H9 (cell line): ENCODE results near the gene ROBO3. TPM values are rescaled to one million over a fixed set of nuclear protein-coding genes. Genes with fewer than 3 reads are reported as not detected.

Experiments
- DNase-seq: peaks from one replicate; pipeline ENCODE4 v3.0.0-alpha.2; 2017
- H2AFZ ChIP-seq: one replicate; pipeline ENCODE4 v1.6.1; 2013; ENCODE audit warnings: mild to moderate bottlenecking, low read length, control low read depth, moderate library complexity
- H2AK5ac ChIP-seq: 2 replicates; pipeline ENCODE4 v1.6.1; 2013; ENCODE audit warnings: low read length, control low read depth, mixed read lengths; ENCODE audit not compliant: insufficient read length
- H2BK120ac ChIP-seq: one replicate; pipeline ENCODE4 v1.6.1; 2013; ENCODE audit warnings: low read depth, mild to moderate bottlenecking, low read length, control low read depth, inconsistent platforms; ENCODE audit not compliant: poor library complexity, severe bottlenecking
- H2BK12ac ChIP-seq: 2 replicates; pipeline ENCODE4 v1.6.1; 2013; ENCODE audit warnings: low read length, control low read depth, mixed read lengths, low read depth; ENCODE audit not compliant: insufficient read length
- H2BK15ac ChIP-seq: 2 replicates; pipeline ENCODE4 v1.6.1; 2013; ENCODE audit warnings: low read depth, low read length, control low read depth
- H2BK20ac ChIP-seq: one replicate; pipeline ENCODE4 v1.6.1; 2013; ENCODE audit warnings: low read depth, mild to moderate bottlenecking, low read length, control low read depth, inconsistent platforms; ENCODE audit not compliant: poor library complexity, severe bottlenecking
- H2BK5ac ChIP-seq: 2 replicates; pipeline ENCODE4 v1.6.1; 2013; ENCODE audit warnings: low read length, control low read depth, mixed read lengths; ENCODE audit not compliant: insufficient read length
- H3K14ac ChIP-seq: 2 replicates; pipeline ENCODE4 v1.6.1; 2013; ENCODE audit warnings: low read length, control low read depth; ENCODE audit not compliant: insufficient read depth
- H3K18ac ChIP-seq: 2 replicates; pipeline ENCODE4 v1.6.1; 2013; ENCODE audit warnings: low read depth, mild to moderate bottlenecking, mixed read lengths, low read length, control low read depth; ENCODE audit not compliant: insufficient read length
- H3K23ac ChIP-seq: 2 replicates; pipeline ENCODE4 v1.6.1; 2013; ENCODE audit warnings: low read length, control low read depth, mixed read lengths, low read depth; ENCODE audit not compliant: insufficient read length
- H3K23me2 ChIP-seq: 2 replicates; pipeline ENCODE4 v1.6.1; 2013; ENCODE audit warnings: low read depth, mild to moderate bottlenecking, mixed read lengths, low read length, control low read depth; ENCODE audit not compliant: insufficient read length, poor library complexity, severe bottlenecking
- H3K27ac ChIP-seq: 2 replicates; pipeline ENCODE4 v1.5.1; 2013; ENCODE audit warnings: low read length, control low read depth, mixed read lengths, low read depth; ENCODE audit not compliant: insufficient read length
- H3K27me3 ChIP-seq: 2 replicates; pipeline ENCODE4 v1.6.1; 2013; ENCODE audit warnings: low read length, control low read depth, inconsistent platforms; ENCODE audit not compliant: insufficient read depth
- H3K4ac ChIP-seq: 2 replicates; pipeline ENCODE4 v1.6.1; 2013; ENCODE audit warnings: low read depth, mild to moderate bottlenecking, control low read depth, inconsistent platforms, low read length, moderate library complexity
- H3K4me1 ChIP-seq: 2 replicates; pipeline ENCODE4 v1.6.1; 2013; ENCODE audit warnings: low read length, control low read depth, inconsistent platforms; ENCODE audit not compliant: insufficient read depth
- H3K4me2 ChIP-seq: 2 replicates; pipeline ENCODE4 v1.6.1; 2013; ENCODE audit warnings: low read length, control low read depth, mixed read lengths; ENCODE audit not compliant: insufficient read length, insufficient read depth
- H3K56ac ChIP-seq: 2 replicates; pipeline ENCODE4 v1.6.1; 2013; ENCODE audit warnings: low read depth, mild to moderate bottlenecking, mixed read lengths, low read length, control low read depth; ENCODE audit not compliant: insufficient read length
- H3K79me1 ChIP-seq: 2 replicates; pipeline ENCODE4 v1.6.1; 2013; ENCODE audit warnings: low read depth, mild to moderate bottlenecking, moderate library complexity, low read length, control low read depth, inconsistent platforms; ENCODE audit not compliant: insufficient read depth, poor library complexity, severe bottlenecking
- H3K79me2 ChIP-seq: 2 replicates; pipeline ENCODE4 v1.6.1; 2013; ENCODE audit warnings: low read length, control low read depth, inconsistent platforms; ENCODE audit not compliant: insufficient read depth
- H3K9ac ChIP-seq: 2 replicates; pipeline ENCODE4 v1.6.1; 2013; ENCODE audit warnings: low read length, control low read depth, mixed read lengths; ENCODE audit not compliant: insufficient read length; ENCODE audit errors: extremely low read depth
- H3K9me3 ChIP-seq: one replicate; pipeline ENCODE4 v1.6.1; 2013; ENCODE audit warnings: low read depth, low read length, inconsistent platforms; ENCODE audit not compliant: control insufficient read depth
- H3T11ph ChIP-seq: one replicate; pipeline ENCODE4 v1.6.1; 2013; ENCODE audit warnings: mild to moderate bottlenecking, low read length, control low read depth, inconsistent platforms
- H4K20me1 ChIP-seq: one replicate; pipeline ENCODE4 v1.6.1; 2013; ENCODE audit not compliant: control insufficient read depth, insufficient read length, insufficient read depth
- H4K5ac ChIP-seq: 2 replicates; pipeline ENCODE4 v1.6.1; 2013; ENCODE audit warnings: low read depth, mild to moderate bottlenecking, mixed read lengths, low read length, control low read depth; ENCODE audit not compliant: insufficient read length
- H4K8ac ChIP-seq: replicated peaks from 2 replicates; pipeline ENCODE4 v1.6.1; 2013; ENCODE audit warnings: low read length, control low read depth, mixed read lengths, low read depth; ENCODE audit not compliant: insufficient read length
- H4K91ac ChIP-seq: 2 replicates; pipeline ENCODE4 v1.6.1; 2013; ENCODE audit warnings: low read depth, mild to moderate bottlenecking, moderate library complexity, mixed read lengths, low read length, control low read depth; ENCODE audit not compliant: insufficient read length
- H3K27ac Mint-ChIP-seq, 3 experiments: 2 replicates in 2 of 3; 3 replicates in 1 of 3; pipeline ENCODE4 v1.8.0; 2020 to 2021; ENCODE audit warnings: mixed read lengths in 3 of 3, mild to moderate bottlenecking in 1 of 3, moderate library complexity in 1 of 3
- H3K27me3 Mint-ChIP-seq: 2 replicates; pipeline ENCODE4 v1.8.0; 2021; ENCODE audit warnings: low read depth, mild to moderate bottlenecking, moderate library complexity, mixed read lengths
- H3K36me3 Mint-ChIP-seq, 3 experiments: 2 replicates in 2 of 3; 3 replicates in 1 of 3; pipeline ENCODE4 v1.8.0; 2020 to 2021; ENCODE audit warnings: low read depth in 3 of 3, mixed read lengths in 3 of 3; ENCODE audit not compliant: insufficient read depth in 1 of 3
- H3K4me1 Mint-ChIP-seq, 2 experiments: 2 replicates each; pipeline ENCODE4 v1.8.0; 2020; ENCODE audit warnings: mixed read lengths in 2 of 2
- H3K4me3 Mint-ChIP-seq, 2 experiments: 2 replicates in 1 of 2; 3 replicates in 1 of 2; pipeline ENCODE4 v1.8.0; 2020 to 2021; ENCODE audit warnings: mild to moderate bottlenecking in 2 of 2, mixed read lengths in 2 of 2, moderate library complexity in 1 of 2
- H3K9me3 Mint-ChIP-seq, 2 experiments: 2 replicates in 1 of 2; 3 replicates in 1 of 2; pipeline ENCODE4 v1.8.0; 2020; ENCODE audit warnings: mild to moderate bottlenecking in 2 of 2, mixed read lengths in 2 of 2, moderate library complexity in 1 of 2
- CTCF ChIP-seq: fragments of 200-600 bp; sonication (generic); conservative IDR thresholded peaks from 3 replicates; pipeline ENCODE4 v1.8.0; 2021; ENCODE audit warnings: antibody characterized with exemption, mild to moderate bottlenecking
- WGBS: extraction: QIAGEN DNeasy Blood & Tissue Kit; methylation state at CpG from one replicate; pipeline ENCODE4 v1.1.7; 2013; ENCODE audit warnings: missing lambda C conversion rate, low lambda C conversion rate, mixed read lengths; ENCODE audit not compliant: insufficient read length; ENCODE audit errors: extremely low coverage; 5-methylcytosine and 5-hydroxymethylcytosine counted together
- total RNA-seq: library from RNA; stranded (reverse); gene quantifications from 2 replicates; pipeline ENCODE4 v1.2.1, GENCODE V29; 2021

Gene ROBO3
- total RNA-seq, 1 experiment from 2014 or later, result 12.6 TPM

GRCh38 chr11:124823512-124824376 lies 41.5 kb upstream of the ROBO3 start:
- no peak for TF ChIP-seq CTCF
- Histone ChIP-seq H3K4ac (no peak overlapping the region), H2BK15ac (no peak overlapping the region), H3K79me2 (no peaks in the 10 kb centered on the region), H3K23me2 (no peaks in the 10 kb centered on the region), H2BK5ac (no peak overlapping the region), H4K8ac (no peak overlapping the region), H3K27ac (no peak overlapping the region), H4K5ac (no peak overlapping the region), H3K14ac (no peak overlapping the region), H2AK5ac (no peak overlapping the region), H3K56ac (no peak overlapping the region), H2BK120ac (no peak overlapping the region), H3K79me1 (no peaks in the 10 kb centered on the region), H3K4me2 (no peak overlapping the region), H3K4me1 (no peaks in the 10 kb centered on the region), H2BK20ac (no peak overlapping the region), H3K27me3 (no peaks in the 10 kb centered on the region), H2AFZ (no peak overlapping the region), H3K9me3 (no peaks in the 10 kb centered on the region), H3K23ac (no peak overlapping the region), H3K9ac (no peak overlapping the region), H3T11ph (no peak overlapping the region), H4K91ac (no peak overlapping the region), H4K20me1 (no peaks in the 10 kb centered on the region), H2BK12ac (no peak overlapping the region), H3K18ac (no peak overlapping the region)
- Mint-ChIP-seq H3K4me3 (no peak overlapping the region), H3K27me3 (peaks cover 26% of the 10 kb centered on the region), H3K36me3 (no peaks in the 10 kb centered on the region), H3K4me1 (peaks cover 4 to 6% of the 10 kb centered on the region in 2 experiments; a peak in 1 of 4 replicates), H3K9me3 (no peaks in the 10 kb centered on the region), H3K27ac (no peak overlapping the region)
- no CpG with 5 or more reads among the region's 8 CpGs for WGBS
- DNase-seq, result no peak
